ENCODE data around the gene PSENEN. TPM values are rescaled to one million over a fixed set of nuclear protein-coding genes. Genes with fewer than 3 reads are reported as not detected.
"Not testable (repeated sequence)": the region's sequence is repeated elsewhere in the genome, so short reads cannot be mapped to it uniquely, and the experiment has no call there.

Gene PSENEN
- total and polyA plus RNA-seq, 2 of the 8 experiments (the other 6 are each of a cell fraction or from before 2014, with no cell fraction given): 66.7 to 75.3 TPM

GRCh38 chr19:35772362-35772761, 26.9 kb downstream of the PSENEN start:
- 88% methylated on average over 5 of the region's 5 CpGs; no CpG with 5 or more reads in 1 of the 2 experiments for WGBS, 2 experiments (ENCODE audit: extremely low coverage in 1 of 2, insufficient coverage in 1 of 2, insufficient read length in 1 of 2, insufficient replicate concordance in 2 of 2, low coverage in 1 of 2, low lambda C conversion rate in 2 of 2, missing lambda C conversion rate in 1 of 2)
- H3K79me2 ChIP-seq (ENCODE audit: control insufficient read depth in 1 of 2, insufficient read depth in 2 of 2, low read length in 2 of 2); H2BK20ac ChIP-seq (ENCODE audit: low read length); H3K23me2 ChIP-seq (ENCODE audit: low read depth, low read length); H2BK15ac ChIP-seq (ENCODE audit: low read length); H3K9ac ChIP-seq (replicated peaks in 1 of 4; ENCODE audit: extremely low read depth in 1 of 4, low read depth in 3 of 4, low read length in 3 of 4); H3K56ac ChIP-seq (replicated peaks; ENCODE audit: insufficient read length, low read depth, low read length); H3K18ac ChIP-seq (ENCODE audit: extremely low read depth, low read length); H3K36me3 ChIP-seq (ENCODE audit: control insufficient read depth in 2 of 4, insufficient read depth in 4 of 4, low read length in 3 of 4); H3K79me1 ChIP-seq (ENCODE audit: low read depth, low read length); H3K14ac ChIP-seq (ENCODE audit: insufficient read length); H3K23ac ChIP-seq (ENCODE audit: insufficient read length); DNase-seq (ENCODE audit: low read depth in 1 of 2, low spot score in 2 of 2); H2BK120ac ChIP-seq (replicated peaks; ENCODE audit: low read depth, low read length); H3K4me2 ChIP-seq (ENCODE audit: insufficient read depth in 1 of 2, low read depth in 2 of 2, low read length in 2 of 2); H2BK12ac ChIP-seq (ENCODE audit: low read depth, low read length); H2BK5ac ChIP-seq (ENCODE audit: low read depth, low read length); H3K9me3 ChIP-seq (ENCODE audit: insufficient read depth in 2 of 2, low read depth in 1 of 2, low read length in 1 of 2); H4K20me1 ChIP-seq (replicated peaks in 1 of 2; ENCODE audit: control insufficient read depth in 1 of 2, insufficient read depth in 2 of 2, low read length in 2 of 2); H4K91ac ChIP-seq (replicated peaks; ENCODE audit: insufficient read length, low read length); H2AFZ ChIP-seq (ENCODE audit: low read length); H3K27me3 ChIP-seq (replicated peaks in 1 of 4; ENCODE audit: control insufficient read depth in 3 of 4, extremely low read depth in 1 of 4, insufficient read depth in 3 of 4, low read length in 3 of 4); H3K4me3 ChIP-seq (ENCODE audit: extremely low read depth in 1 of 4, insufficient read depth in 2 of 4, low read depth in 3 of 4, low read length in 4 of 4); H4K5ac ChIP-seq (ENCODE audit: insufficient read length, low read depth, low read length); FAIRE-seq; H4K8ac ChIP-seq (ENCODE audit: extremely low read depth, insufficient read depth, low read length); H2AK5ac ChIP-seq (ENCODE audit: low read depth, low read length); H3K4ac ChIP-seq (replicated peaks; ENCODE audit: insufficient read length, low read depth, low read length); H3K27ac ChIP-seq (ENCODE audit: low read depth, low read length): not testable (repeated sequence)
- POLR2A ChIA-PET (ENCODE audit: partially characterized antibody): interaction anchor here (0.8 to 1.8 kb wide), 8 partner anchors 8 to 64 kb away, joined by 3 to 9 read pairs (median 4); partner anchors contain the start of genes HSPB6, KMT2B and LIN37
- CTCF ChIA-PET (ENCODE audit: partially characterized antibody): interaction anchor here (0.7 to 0.9 kb wide), 2 partner anchors 15 to 204 kb away, joined by 3 read pairs; no protein-coding TSS in a partner anchor
- peaks cover 0 to 21% (median 17%) of the 10 kb centered on the region in 4 experiments; a peak in 6 of 7 replicates for H3K4me1 ChIP-seq (replicated peaks in 1 of 4; ENCODE audit: control insufficient read depth in 3 of 4, insufficient read depth in 4 of 4, low read length in 3 of 4)

All from H1 (cell line).